Caco-2 (cell line): ENCODE data around the gene IBTK. TPM values are rescaled to one million over a fixed set of nuclear protein-coding genes. Genes with fewer than 3 reads are reported as not detected.

ENCODE experiments used
- BruUV-seq: library from RNA; stranded (reverse); fragments of 400-500 nt; replicated peaks from 2 replicates; lab custom pipeline; 2021; lab: Mats Ljungman, UMichigan
- CTCF ChIA-PET: fragments of 300-600 bp; sonication (Branson Sonifier 250); formaldehyde crosslinking; loops from one replicate; lab custom pipeline; 2022; ENCODE audit warnings: antibody characterized with exemption; lab: Charles Lee
- POLR2A ChIA-PET: fragments of 300-600 bp; sonication (Branson Sonifier 250); formaldehyde crosslinking; loops from one replicate; lab custom pipeline; 2022; ENCODE audit warnings: antibody characterized with exemption; lab: Charles Lee
- DNase-seq, 2 experiments: peaks; one replicate each; pipeline versions ENCODE4 v3.0.0 to v3.0.0-alpha.2; 2020 to 2022
- H3K27me3 ChIP-seq: replicated peaks from 2 replicates; pipeline ENCODE4 v1.6.0; 2011; ENCODE audit warnings: low read length; ENCODE audit not compliant: control insufficient read depth, insufficient read depth
- H3K36me3 ChIP-seq: 2 replicates; pipeline ENCODE4 v1.5.1; 2011; ENCODE audit warnings: low read length; ENCODE audit not compliant: control insufficient read depth, insufficient read depth
- H3K4me1 ChIP-seq: fragments of 250-450 bp; sonication (Bioruptor Pico); 2 replicates; pipeline ENCODE4 v1.5.1; 2020; ENCODE audit warnings: mild to moderate bottlenecking
- H3K4me3 ChIP-seq: 2 replicates; pipeline ENCODE4 v1.5.1; 2011; ENCODE audit warnings: low read depth, mild to moderate bottlenecking, control low read depth, low read length
- H3K9me3 ChIP-seq: fragments of 250-450 bp; sonication (Bioruptor Pico); 2 replicates; pipeline ENCODE4 v1.5.1; 2020; ENCODE audit warnings: mild to moderate bottlenecking, moderate library complexity
- H3K27ac Mint-ChIP-seq: one replicate; pipeline ENCODE4 v1.8.0; 2022; ENCODE audit warnings: mixed read lengths; ENCODE audit not compliant: unreplicated experiment
- H3K27me3 Mint-ChIP-seq: one replicate; pipeline ENCODE4 v1.8.0; 2022; ENCODE audit warnings: mixed read lengths; ENCODE audit not compliant: insufficient read depth, unreplicated experiment
- H3K36me3 Mint-ChIP-seq: one replicate; pipeline ENCODE4 v1.8.0; 2022; ENCODE audit warnings: mild to moderate bottlenecking, mixed read lengths; ENCODE audit not compliant: insufficient read depth, unreplicated experiment
- H3K4me1 Mint-ChIP-seq: one replicate; pipeline ENCODE4 v1.8.0; 2022; ENCODE audit warnings: low read depth, mixed read lengths; ENCODE audit not compliant: unreplicated experiment
- H3K4me3 Mint-ChIP-seq: one replicate; pipeline ENCODE4 v1.8.0; 2022; ENCODE audit warnings: mild to moderate bottlenecking, moderate library complexity, mixed read lengths; ENCODE audit not compliant: unreplicated experiment
- H3K9me3 Mint-ChIP-seq: one replicate; pipeline ENCODE4 v1.8.0; 2022; ENCODE audit warnings: mixed read lengths; ENCODE audit not compliant: unreplicated experiment
- intact Hi-C: fragments of 100-400 bp; cut with micrococcal nuclease; formaldehyde crosslinking; loops from one replicate; pipeline ENCODE4 v1.10.0; 2022; ENCODE audit not compliant: unreplicated experiment
- total RNA-seq: library from RNA; stranded (reverse); gene quantifications from 2 replicates; pipeline ENCODE4 v1.2.3, GENCODE V29; 2022
- TF ChIP-seq, protein P1 (sequence below), 2 experiments: fragments of 200-600 bp in 1 of 2; IDR thresholded peaks; 1 replicate in 1 of 2; 2 replicates in 1 of 2; pipeline versions ENCODE4 v1.5.1 to v1.8.0; 2011 to 2022; ENCODE audit warnings: antibody characterized with exemption in 1 of 2, control low read depth in 1 of 2, inconsistent platforms in 1 of 2, low read depth in 1 of 2, low read length in 1 of 2, mild to moderate bottlenecking in 1 of 2, moderate library complexity in 1 of 2; ENCODE audit not compliant: insufficient read depth in 1 of 2, severe bottlenecking in 1 of 2, unreplicated experiment in 1 of 2

Gene IBTK
- total RNA-seq, 1 experiment from 2014 or later, result 29.4 TPM

DNA sequence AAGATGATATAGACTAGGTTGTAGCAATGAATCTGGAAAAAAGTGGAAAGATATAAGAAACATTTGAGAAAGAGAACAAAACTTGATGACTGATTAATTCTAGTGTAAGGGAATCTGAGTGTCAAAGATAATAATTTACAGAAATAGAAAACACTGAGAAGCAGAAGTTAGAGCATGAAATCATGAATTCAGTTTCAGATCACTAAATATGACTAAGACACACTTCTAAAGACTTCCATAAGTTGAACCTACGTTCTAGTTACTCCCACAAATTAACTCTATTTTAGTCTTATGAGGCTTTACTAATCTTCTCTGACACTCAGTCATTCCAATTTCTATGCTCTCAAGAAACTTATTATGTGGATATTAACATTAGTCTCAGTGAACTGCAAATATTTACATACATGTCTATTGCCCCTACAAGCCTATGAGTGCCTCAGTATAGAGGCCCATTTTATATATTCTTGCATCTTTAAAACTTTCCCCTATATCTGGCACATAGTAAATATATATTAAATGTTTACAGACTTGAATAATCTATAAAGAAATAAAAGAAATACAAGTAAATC, 30.4 kb downstream of the IBTK start:
- no peaks in the 10 kb centered on the region for H3K27me3 ChIP-seq
- H3K9me3 Mint-ChIP-seq, result peaks cover 9% of the 10 kb centered on the region
- CTCF ChIA-PET, result no interaction called here
- H3K4me1 Mint-ChIP-seq, result no peaks in the 10 kb centered on the region
- POLR2A ChIA-PET, result no interaction called here
- no peak overlapping the region for H3K4me3 ChIP-seq
- no peak for DNase-seq
- H3K36me3 ChIP-seq, result no peaks in the 10 kb centered on the region; the same call in 1 of the 2 replicates
- no TSS peak for BruUV-seq
- peaks cover 70% of the 10 kb centered on the region for H3K36me3 Mint-ChIP-seq
- H3K27me3 Mint-ChIP-seq, result no peaks in the 10 kb centered on the region
- intact Hi-C loops, result no loop called here
- H3K4me1 ChIP-seq, result no peaks in the 10 kb centered on the region; the same call in 1 of the 2 replicates
- H3K4me3 Mint-ChIP-seq, result no peak overlapping the region
- TF ChIP-seq, protein P1, sequence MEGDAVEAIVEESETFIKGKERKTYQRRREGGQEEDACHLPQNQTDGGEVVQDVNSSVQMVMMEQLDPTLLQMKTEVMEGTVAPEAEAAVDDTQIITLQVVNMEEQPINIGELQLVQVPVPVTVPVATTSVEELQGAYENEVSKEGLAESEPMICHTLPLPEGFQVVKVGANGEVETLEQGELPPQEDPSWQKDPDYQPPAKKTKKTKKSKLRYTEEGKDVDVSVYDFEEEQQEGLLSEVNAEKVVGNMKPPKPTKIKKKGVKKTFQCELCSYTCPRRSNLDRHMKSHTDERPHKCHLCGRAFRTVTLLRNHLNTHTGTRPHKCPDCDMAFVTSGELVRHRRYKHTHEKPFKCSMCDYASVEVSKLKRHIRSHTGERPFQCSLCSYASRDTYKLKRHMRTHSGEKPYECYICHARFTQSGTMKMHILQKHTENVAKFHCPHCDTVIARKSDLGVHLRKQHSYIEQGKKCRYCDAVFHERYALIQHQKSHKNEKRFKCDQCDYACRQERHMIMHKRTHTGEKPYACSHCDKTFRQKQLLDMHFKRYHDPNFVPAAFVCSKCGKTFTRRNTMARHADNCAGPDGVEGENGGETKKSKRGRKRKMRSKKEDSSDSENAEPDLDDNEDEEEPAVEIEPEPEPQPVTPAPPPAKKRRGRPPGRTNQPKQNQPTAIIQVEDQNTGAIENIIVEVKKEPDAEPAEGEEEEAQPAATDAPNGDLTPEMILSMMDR (IDR thresholded peaks at IDR 0.05; ENCODE audit: insufficient read depth in 1 of 2, low read depth in 1 of 2, low read length in 1 of 2, severe bottlenecking in 1 of 2, unreplicated experiment in 1 of 2), result no peak
- H3K9me3 ChIP-seq, result no peaks in the 10 kb centered on the region
- no peak overlapping the region for H3K27ac Mint-ChIP-seq

DNA sequence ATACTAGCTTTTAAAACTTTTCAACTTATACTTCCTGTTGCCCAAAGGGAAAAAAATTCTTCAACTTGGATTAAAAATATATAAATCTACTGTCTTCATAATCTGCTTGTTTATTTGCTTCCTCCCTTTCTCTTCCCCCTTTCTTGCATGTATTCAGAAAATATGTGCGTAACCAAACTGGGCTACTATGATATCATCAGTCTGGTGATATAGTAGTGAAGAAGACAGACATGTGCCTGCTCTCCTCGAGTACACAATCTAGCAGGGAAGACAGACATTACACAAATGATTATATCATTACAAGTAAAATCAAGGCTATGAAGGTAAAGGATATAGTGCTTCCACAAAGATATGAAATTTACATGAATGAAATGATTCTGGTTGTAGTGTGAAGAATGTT, 31.0 kb downstream of the IBTK start:
- Mint-ChIP-seq H3K4me1 (no peaks in the 10 kb centered on the region), H3K9me3 (peaks cover 9% of the 10 kb centered on the region), H3K36me3 (peaks cover 75% of the 10 kb centered on the region), H3K27ac (no peak overlapping the region), H3K4me3 (no peak overlapping the region), H3K27me3 (no peaks in the 10 kb centered on the region)
- no TSS peak for BruUV-seq
- TF ChIP-seq, protein P1 (IDR thresholded peaks at IDR 0.05; ENCODE audit: insufficient read depth in 1 of 2, low read depth in 1 of 2, low read length in 1 of 2, severe bottlenecking in 1 of 2, unreplicated experiment in 1 of 2), result no peak
- CTCF ChIA-PET, result no interaction called here
- Histone ChIP-seq H3K9me3 (no peaks in the 10 kb centered on the region), H3K4me1 (no peaks in the 10 kb centered on the region; the same call in 1 of the 2 replicates), H3K4me3 (no peak overlapping the region), H3K27me3 (no peaks in the 10 kb centered on the region), H3K36me3 (no peaks in the 10 kb centered on the region; the same call in 1 of the 2 replicates)
- DNase-seq, result no peak
- intact Hi-C loops, result no loop called here
- POLR2A ChIA-PET, result no interaction called here

DNA sequence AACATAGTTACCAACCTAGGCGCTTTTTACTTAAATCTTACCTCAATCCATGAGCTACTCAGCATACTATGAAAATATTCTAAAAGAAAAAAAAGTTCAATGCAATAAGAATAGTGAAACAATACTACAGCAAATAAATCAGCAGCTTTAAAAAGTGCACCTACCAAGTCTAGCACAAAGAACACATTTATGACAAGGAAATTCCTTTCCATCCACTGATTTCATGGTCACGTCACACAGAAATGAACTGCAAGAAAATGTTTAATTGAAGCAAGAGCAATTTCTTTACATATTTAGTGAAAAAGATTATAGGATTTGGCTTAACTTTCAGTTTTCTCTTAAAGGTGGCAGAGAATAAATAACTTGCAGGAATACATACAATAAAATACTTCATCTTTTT, 36.2 kb downstream of the IBTK start:
- Histone ChIP-seq H3K27me3 (no peaks in the 10 kb centered on the region), H3K36me3 (no peaks in the 10 kb centered on the region), H3K4me1 (no peaks in the 10 kb centered on the region), H3K4me3 (no peak overlapping the region), H3K9me3 (no peaks in the 10 kb centered on the region)
- Mint-ChIP-seq H3K27ac (no peak overlapping the region), H3K4me3 (no peak overlapping the region), H3K9me3 (peaks cover 9% of the 10 kb centered on the region), H3K27me3 (no peaks in the 10 kb centered on the region), H3K4me1 (peaks cover 6% of the 10 kb centered on the region), H3K36me3 (peaks cover 46% of the 10 kb centered on the region)
- CTCF ChIA-PET, result no interaction called here
- DNase-seq, result no peak
- BruUV-seq, result no TSS peak
- intact Hi-C loops, result no loop called here
- POLR2A ChIA-PET, result no interaction called here
- TF ChIP-seq, protein P1 (IDR thresholded peaks at IDR 0.05; ENCODE audit: insufficient read depth in 1 of 2, low read depth in 1 of 2, low read length in 1 of 2, severe bottlenecking in 1 of 2, unreplicated experiment in 1 of 2), result no peak
